HEK293 (cell line): Measurements from ENCODE around the gene DMWD.

Experiments used
- CTCF ChIA-PET: fragments of 350-600 bp; formaldehyde crosslinking; extraction: SDS; loops from one replicate; lab custom pipeline; 2021; ENCODE audit warnings: antibody characterized with exemption; lab: Yijun Ruan, JAX
- POLR2A ChIA-PET: fragments of 300-600 bp; formaldehyde crosslinking; extraction: SDS; loops from one replicate; lab custom pipeline; 2020; ENCODE audit warnings: antibody characterized with exemption, inconsistent platforms; lab: Yijun Ruan, JAX
- H3K27ac ChIP-seq: fragments of 200-500 bp; sonication (Bioruptor generic); 2 replicates; pipeline ENCODE4 v1.5.1; 2014; ENCODE audit warnings: low read depth, low read length, control low read depth, inconsistent platforms; ENCODE audit errors: extremely low read depth
- H3K36me3 ChIP-seq, 2 experiments: fragments of 200-500 bp in 1 of 2; sonication (Bioruptor generic) in 1 of 2; 1 replicate in 1 of 2; 2 replicates in 1 of 2; pipeline ENCODE4 v1.5.1; 2014 to 2017; ENCODE audit warnings: inconsistent platforms in 2 of 2, low read length in 2 of 2; ENCODE audit not compliant: control insufficient read depth in 2 of 2, insufficient read depth in 1 of 2
- H3K4me1 ChIP-seq: fragments of 200-500 bp; sonication (Bioruptor generic); 2 replicates; pipeline ENCODE4 v1.5.1; 2014; ENCODE audit warnings: mild to moderate bottlenecking, low read length, inconsistent platforms; ENCODE audit not compliant: control insufficient read depth, insufficient read depth
- H3K4me3 ChIP-seq: 2 replicates; pipeline ENCODE4 v1.5.1; 2011; ENCODE audit warnings: low read depth, mild to moderate bottlenecking, control low read depth, low read length, moderate library complexity
- H3K9me3 ChIP-seq: fragments of 200-500 bp; sonication (Bioruptor generic); 2 replicates; pipeline ENCODE4 v1.5.1; 2014; ENCODE audit warnings: low read depth, low read length, inconsistent platforms; ENCODE audit not compliant: control insufficient read depth, insufficient read depth
- BCL11A ChIP-seq: fragments of 450-650 bp; formaldehyde crosslinking; IDR thresholded peaks from 2 replicates; pipeline ENCODE4 v1.5.1; 2016; ENCODE audit warnings: low read depth, missing biosample characterization, missing genetic modification characterization
- HOXD13 ChIP-seq: sonication (generic); formaldehyde crosslinking; IDR thresholded peaks from 2 replicates; pipeline ENCODE4 v1.8.0; 2022; ENCODE audit warnings: missing genetic modification reagents, borderline replicate concordance
- KLF10 ChIP-seq: fragments of 450-650 bp; IDR thresholded peaks from 2 replicates; pipeline ENCODE4 v1.5.1; 2018; ENCODE audit warnings: missing biosample characterization, mild to moderate bottlenecking, missing genetic modification characterization
- KLF16 ChIP-seq: fragments of 450-650 bp; formaldehyde crosslinking; IDR thresholded peaks from 2 replicates; pipeline ENCODE4 v1.5.1; 2017; ENCODE audit warnings: missing biosample characterization, missing genetic modification characterization
- MYNN ChIP-seq: fragments of 450-650 bp; formaldehyde crosslinking; IDR thresholded peaks from 2 replicates; pipeline ENCODE4 v1.5.1; 2016; ENCODE audit warnings: missing biosample characterization, missing genetic modification characterization, borderline replicate concordance
- ZBTB17 ChIP-seq: fragments of 450-650 bp; formaldehyde crosslinking; IDR thresholded peaks from 2 replicates; pipeline ENCODE4 v1.5.1; 2016; ENCODE audit warnings: missing biosample characterization, missing genetic modification characterization
- ZBTB20 ChIP-seq: fragments of 450-650 bp; formaldehyde crosslinking; IDR thresholded peaks from 2 replicates; pipeline ENCODE4 v1.5.1; 2016; ENCODE audit warnings: missing biosample characterization, missing genetic modification characterization
- ZBTB21 ChIP-seq: fragments of 450-650 bp; formaldehyde crosslinking; IDR thresholded peaks from 2 replicates; pipeline ENCODE4 v1.5.1; 2017; ENCODE audit warnings: missing biosample characterization, missing genetic modification characterization
- ZNF214 ChIP-seq: fragments of 450-650 bp; formaldehyde crosslinking; IDR thresholded peaks from 2 replicates; pipeline ENCODE4 v1.5.1; 2017; ENCODE audit warnings: missing biosample characterization, mild to moderate bottlenecking, missing genetic modification characterization, borderline replicate concordance
- ZNF221 ChIP-seq: fragments of 450-650 bp; formaldehyde crosslinking; IDR thresholded peaks from 2 replicates; pipeline ENCODE4 v1.5.1; 2017; ENCODE audit warnings: missing biosample characterization, missing genetic modification characterization, borderline replicate concordance
- ZNF223 ChIP-seq: fragments of 450-650 bp; formaldehyde crosslinking; IDR thresholded peaks from 2 replicates; pipeline ENCODE4 v1.5.1; 2016; ENCODE audit warnings: missing biosample characterization, missing genetic modification characterization
- ZNF302 ChIP-seq: fragments of 450-650 bp; formaldehyde crosslinking; IDR thresholded peaks from 2 replicates; pipeline ENCODE4 v1.5.1; 2016; ENCODE audit warnings: missing biosample characterization, missing genetic modification characterization, low read depth
- ZNF416 ChIP-seq: fragments of 450-650 bp; formaldehyde crosslinking; IDR thresholded peaks from 2 replicates; pipeline ENCODE4 v1.5.1; 2016; ENCODE audit warnings: missing biosample characterization, missing genetic modification characterization
- ZNF677 ChIP-seq: fragments of 450-650 bp; IDR thresholded peaks from 2 replicates; pipeline ENCODE4 v1.5.0; 2018; ENCODE audit warnings: missing biosample characterization, mild to moderate bottlenecking, missing genetic modification characterization, moderate library complexity
- ZSCAN23 ChIP-seq: fragments of 450-650 bp; formaldehyde crosslinking; IDR thresholded peaks from 2 replicates; pipeline ENCODE4 v1.5.1; 2016; ENCODE audit warnings: missing biosample characterization, missing genetic modification characterization
- TF ChIP-seq, protein P1 (sequence below): fragments of 450-650 bp; formaldehyde crosslinking; IDR thresholded peaks from 2 replicates; pipeline ENCODE4 v1.5.1; 2016; ENCODE audit warnings: missing biosample characterization, missing genetic modification characterization
- TF ChIP-seq, protein P2 (sequence below): fragments of 450-650 bp; formaldehyde crosslinking; IDR thresholded peaks from 2 replicates; pipeline ENCODE4 v1.5.1; 2016; ENCODE audit warnings: missing biosample characterization, missing genetic modification characterization, low read depth
- TF ChIP-seq, protein P3 (sequence below): fragments of 450-650 bp; formaldehyde crosslinking; IDR thresholded peaks from 2 replicates; pipeline ENCODE4 v1.5.1; 2017; ENCODE audit warnings: missing biosample characterization, missing genetic modification characterization
- TF ChIP-seq, protein P4 (sequence below): fragments of 450-650 bp; formaldehyde crosslinking; IDR thresholded peaks from 2 replicates; pipeline ENCODE4 v1.5.1; 2016; ENCODE audit warnings: missing biosample characterization, missing genetic modification characterization
- TF ChIP-seq, protein P5 (sequence below): fragments of 450-650 bp; formaldehyde crosslinking; optimal IDR thresholded peaks from 2 replicates; pipeline ENCODE3; 2016; ENCODE audit warnings: missing biosample characterization, mild to moderate bottlenecking, missing genetic modification characterization
- TF ChIP-seq, protein P6 (sequence below): fragments of 450-650 bp; formaldehyde crosslinking; IDR thresholded peaks from 2 replicates; pipeline ENCODE4 v1.5.1; 2016; ENCODE audit warnings: missing biosample characterization, missing genetic modification characterization

The DMWD gene

DNA sequence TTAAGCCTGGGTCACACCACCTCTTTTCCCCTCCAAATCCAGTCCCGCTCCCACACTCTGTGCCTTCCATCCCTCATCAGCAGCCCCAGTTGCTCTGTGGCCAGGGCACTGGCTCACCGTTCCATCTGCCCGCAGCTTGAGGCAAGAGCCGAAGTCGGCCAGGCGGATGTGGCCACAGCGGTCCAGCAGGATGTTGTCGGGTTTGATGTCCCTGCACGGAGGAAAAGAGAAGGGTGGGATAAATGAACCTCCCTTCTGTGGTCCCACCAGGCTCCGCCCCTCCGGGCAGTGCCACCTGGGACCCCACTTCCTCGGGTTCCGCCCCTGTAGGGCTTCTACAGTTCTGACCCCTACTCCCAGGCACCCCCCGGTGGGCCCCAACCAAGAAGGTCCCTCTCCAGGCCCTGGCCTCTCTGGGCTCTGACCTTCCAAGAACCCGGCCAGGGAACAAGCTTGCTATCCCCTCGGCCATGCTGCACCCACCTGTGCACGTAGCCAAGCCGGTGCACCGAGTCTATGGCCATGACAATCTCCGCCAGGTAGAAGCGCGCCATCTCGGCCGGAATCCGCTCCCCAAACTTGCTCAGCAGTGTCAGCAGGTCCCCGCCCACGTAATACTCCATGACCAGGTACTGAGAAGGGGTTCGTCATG, 14.5 kb downstream of the DMWD start (continued):
- TF ChIP-seq HOXD13 (no peak), ZNF302 (tag by site-specific recombination) (no peak)
- TF ChIP-seq, all 188 proteins: peak for 0

DNA sequence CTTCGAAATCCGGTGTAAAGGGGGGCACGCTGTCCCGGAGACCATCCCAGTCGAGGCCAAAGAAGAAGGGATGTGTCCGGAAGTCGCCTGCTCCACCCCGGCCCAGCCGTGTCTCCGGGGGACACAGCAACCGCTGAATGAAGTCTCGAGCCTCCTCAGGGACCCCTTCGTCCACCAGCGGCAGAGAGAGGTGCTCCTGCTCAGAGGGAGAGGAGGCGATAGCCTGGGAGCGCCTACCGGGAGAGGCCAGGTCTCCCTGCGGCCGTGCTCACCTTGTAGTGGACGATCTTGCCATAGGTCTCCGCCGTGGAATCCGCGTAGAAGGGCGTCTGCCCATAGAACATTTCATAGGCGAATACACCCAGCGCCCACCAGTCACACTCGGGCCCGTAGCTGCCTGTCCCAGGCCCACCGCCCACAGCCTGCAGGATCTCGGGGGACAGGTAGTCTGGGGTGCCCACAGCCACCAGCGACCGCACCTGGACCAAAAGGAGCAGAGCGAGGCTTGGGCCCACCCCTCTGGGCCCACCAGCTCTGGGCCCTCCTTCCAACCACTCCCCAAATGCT, 15.2 kb downstream of the DMWD start:
- CTCF ChIA-PET: interaction anchor here (2.0 kb wide), 1 partner anchor 22 kb away, joined by 6 read pairs; no protein-coding TSS in a partner anchor
- H3K4me1 ChIP-seq: peaks cover 5% of the 10 kb centered on the region; the same call in 1 of the 2 replicates
- H3K36me3 ChIP-seq: peaks cover 21 to 46% of the 10 kb centered on the region in 2 experiments
- POLR2A ChIA-PET: interaction anchor here (0.5 to 1.1 kb wide), 2 partner anchors 15 to 482 kb away, joined by 4 to 7 read pairs; partner anchors contain the start of gene DMWD
- no peaks in the 10 kb centered on the region for H3K9me3 ChIP-seq
- TF ChIP-seq, protein P1, sequence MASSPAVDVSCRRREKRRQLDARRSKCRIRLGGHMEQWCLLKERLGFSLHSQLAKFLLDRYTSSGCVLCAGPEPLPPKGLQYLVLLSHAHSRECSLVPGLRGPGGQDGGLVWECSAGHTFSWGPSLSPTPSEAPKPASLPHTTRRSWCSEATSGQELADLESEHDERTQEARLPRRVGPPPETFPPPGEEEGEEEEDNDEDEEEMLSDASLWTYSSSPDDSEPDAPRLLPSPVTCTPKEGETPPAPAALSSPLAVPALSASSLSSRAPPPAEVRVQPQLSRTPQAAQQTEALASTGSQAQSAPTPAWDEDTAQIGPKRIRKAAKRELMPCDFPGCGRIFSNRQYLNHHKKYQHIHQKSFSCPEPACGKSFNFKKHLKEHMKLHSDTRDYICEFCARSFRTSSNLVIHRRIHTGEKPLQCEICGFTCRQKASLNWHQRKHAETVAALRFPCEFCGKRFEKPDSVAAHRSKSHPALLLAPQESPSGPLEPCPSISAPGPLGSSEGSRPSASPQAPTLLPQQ: 0 out of 2 replicates have a peak, but pooled peaks have one; percentile 29
- TF ChIP-seq, protein P2, sequence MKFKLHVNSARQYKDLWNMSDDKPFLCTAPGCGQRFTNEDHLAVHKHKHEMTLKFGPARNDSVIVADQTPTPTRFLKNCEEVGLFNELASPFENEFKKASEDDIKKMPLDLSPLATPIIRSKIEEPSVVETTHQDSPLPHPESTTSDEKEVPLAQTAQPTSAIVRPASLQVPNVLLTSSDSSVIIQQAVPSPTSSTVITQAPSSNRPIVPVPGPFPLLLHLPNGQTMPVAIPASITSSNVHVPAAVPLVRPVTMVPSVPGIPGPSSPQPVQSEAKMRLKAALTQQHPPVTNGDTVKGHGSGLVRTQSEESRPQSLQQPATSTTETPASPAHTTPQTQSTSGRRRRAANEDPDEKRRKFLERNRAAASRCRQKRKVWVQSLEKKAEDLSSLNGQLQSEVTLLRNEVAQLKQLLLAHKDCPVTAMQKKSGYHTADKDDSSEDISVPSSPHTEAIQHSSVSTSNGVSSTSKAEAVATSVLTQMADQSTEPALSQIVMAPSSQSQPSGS: no peak
- TF ChIP-seq, all 188 proteins: peak for 1
- 0 out of 2 replicates have a peak overlapping the region, but pooled peaks have one; percentile 1 for H3K27ac ChIP-seq
- no peak overlapping the region for H3K4me3 ChIP-seq

DNA sequence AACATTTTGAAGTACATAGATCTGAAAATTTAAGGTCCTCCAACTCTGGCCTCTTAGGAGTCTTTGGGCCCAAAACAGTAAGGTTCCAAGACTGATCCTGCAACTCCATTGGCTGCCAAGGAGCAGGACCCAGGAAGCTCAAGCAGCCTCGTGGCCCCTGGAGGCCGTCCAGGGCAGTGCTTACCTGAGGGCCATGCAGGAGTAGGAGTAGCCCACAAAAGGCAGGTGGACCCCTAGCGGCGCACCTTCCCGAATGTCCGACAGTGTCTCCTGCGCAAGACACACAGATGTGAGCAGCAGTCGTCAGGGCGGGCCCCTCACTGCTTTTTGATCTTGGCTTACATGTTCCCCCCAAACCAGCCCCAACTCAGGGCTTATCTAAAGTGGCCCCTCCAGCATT, 17.9 kb downstream of the DMWD start:
- H3K9me3 ChIP-seq: no peaks in the 10 kb centered on the region
- no peak overlapping the region for H3K27ac ChIP-seq
- H3K4me3 ChIP-seq: no peak overlapping the region
- ChIA-PET POLR2A (interaction anchor here (0.7 to 6.2 kb wide), 3 partner anchors 8 to 44 kb away, joined by 3 to 78 read pairs (median 7); partner anchors contain the start of genes DMPK and FBXO46), CTCF (interaction anchor here (0.6 to 1.6 kb wide), 2 partner anchors 25 to 45 kb away, joined by 3 read pairs; no protein-coding TSS in a partner anchor)
- H3K36me3 ChIP-seq: peaks cover 21 to 58% of the 10 kb centered on the region in 2 experiments
- H3K4me1 ChIP-seq: peaks cover 8% of the 10 kb centered on the region
- TF ChIP-seq, protein P3, sequence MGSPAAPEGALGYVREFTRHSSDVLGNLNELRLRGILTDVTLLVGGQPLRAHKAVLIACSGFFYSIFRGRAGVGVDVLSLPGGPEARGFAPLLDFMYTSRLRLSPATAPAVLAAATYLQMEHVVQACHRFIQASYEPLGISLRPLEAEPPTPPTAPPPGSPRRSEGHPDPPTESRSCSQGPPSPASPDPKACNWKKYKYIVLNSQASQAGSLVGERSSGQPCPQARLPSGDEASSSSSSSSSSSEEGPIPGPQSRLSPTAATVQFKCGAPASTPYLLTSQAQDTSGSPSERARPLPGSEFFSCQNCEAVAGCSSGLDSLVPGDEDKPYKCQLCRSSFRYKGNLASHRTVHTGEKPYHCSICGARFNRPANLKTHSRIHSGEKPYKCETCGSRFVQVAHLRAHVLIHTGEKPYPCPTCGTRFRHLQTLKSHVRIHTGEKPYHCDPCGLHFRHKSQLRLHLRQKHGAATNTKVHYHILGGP (tag by site-specific recombination): no peak
- TF ChIP-seq ZNF677 (tag by site-specific recombination) (no peak), ZNF214 (tag by site-specific recombination) (no peak), ZNF221 (no peak), ZBTB20 (tag by site-specific recombination) (no peak), ZNF416 (tag by site-specific recombination) (no peak), MYNN (tag by site-specific recombination) (no peak), ZSCAN23 (tag by site-specific recombination) (no peak), ZNF223 (tag by site-specific recombination) (no peak), KLF16 (tag by site-specific recombination) (no peak), KLF10 (no peak), ZBTB21 (tag by site-specific recombination) (no peak), BCL11A (tag by site-specific recombination) (no peak), ZBTB17 (tag by site-specific recombination) (no peak)
- TF ChIP-seq, protein P4, sequence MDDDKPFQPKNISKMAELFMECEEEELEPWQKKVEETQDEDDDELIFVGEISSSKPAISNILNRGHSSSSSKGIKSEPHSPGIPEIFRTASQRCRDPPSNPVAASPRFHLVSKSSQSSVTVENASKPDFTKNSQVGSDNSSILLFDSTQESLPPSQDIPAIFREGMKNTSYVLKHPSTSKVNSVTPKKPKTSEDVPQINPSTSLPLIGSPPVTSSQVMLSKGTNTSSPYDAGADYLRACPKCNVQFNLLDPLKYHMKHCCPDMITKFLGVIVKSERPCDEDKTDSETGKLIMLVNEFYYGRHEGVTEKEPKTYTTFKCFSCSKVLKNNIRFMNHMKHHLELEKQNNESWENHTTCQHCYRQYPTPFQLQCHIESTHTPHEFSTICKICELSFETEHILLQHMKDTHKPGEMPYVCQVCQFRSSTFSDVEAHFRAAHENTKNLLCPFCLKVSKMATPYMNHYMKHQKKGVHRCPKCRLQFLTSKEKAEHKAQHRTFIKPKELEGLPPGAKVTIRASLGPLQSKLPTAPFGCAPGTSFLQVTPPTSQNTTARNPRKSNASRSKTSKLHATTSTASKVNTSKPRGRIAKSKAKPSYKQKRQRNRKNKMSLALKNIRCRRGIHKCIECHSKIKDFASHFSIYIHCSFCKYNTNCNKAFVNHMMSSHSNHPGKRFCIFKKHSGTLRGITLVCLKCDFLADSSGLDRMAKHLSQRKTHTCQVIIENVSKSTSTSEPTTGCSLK (tag by site-specific recombination): no peak
- TF ChIP-seq, protein P5, sequence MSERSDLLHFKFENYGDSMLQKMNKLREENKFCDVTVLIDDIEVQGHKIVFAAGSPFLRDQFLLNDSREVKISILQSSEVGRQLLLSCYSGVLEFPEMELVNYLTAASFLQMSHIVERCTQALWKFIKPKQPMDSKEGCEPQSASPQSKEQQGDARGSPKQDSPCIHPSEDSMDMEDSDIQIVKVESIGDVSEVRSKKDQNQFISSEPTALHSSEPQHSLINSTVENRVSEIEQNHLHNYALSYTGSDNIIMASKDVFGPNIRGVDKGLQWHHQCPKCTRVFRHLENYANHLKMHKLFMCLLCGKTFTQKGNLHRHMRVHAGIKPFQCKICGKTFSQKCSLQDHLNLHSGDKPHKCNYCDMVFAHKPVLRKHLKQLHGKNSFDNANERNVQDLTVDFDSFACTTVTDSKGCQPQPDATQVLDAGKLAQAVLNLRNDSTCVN (tag by site-specific recombination): no peak
- TF ChIP-seq, protein P6, sequence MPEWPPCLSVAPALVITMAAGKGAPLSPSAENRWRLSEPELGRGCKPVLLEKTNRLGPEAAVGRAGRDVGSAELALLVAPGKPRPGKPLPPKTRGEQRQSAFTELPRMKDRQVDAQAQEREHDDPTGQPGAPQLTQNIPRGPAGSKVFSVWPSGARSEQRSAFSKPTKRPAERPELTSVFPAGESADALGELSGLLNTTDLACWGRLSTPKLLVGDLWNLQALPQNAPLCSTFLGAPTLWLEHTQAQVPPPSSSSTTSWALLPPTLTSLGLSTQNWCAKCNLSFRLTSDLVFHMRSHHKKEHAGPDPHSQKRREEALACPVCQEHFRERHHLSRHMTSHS (tag by site-specific recombination): no peak
